GM12874 (cell line): ENCODE results near the gene F13A1.

ENCODE experiments used
- CTCF ChIP-seq: IDR thresholded peaks from 2 replicates; pipeline ENCODE4 v1.5.1; 2011; ENCODE audit warnings: low read depth, mild to moderate bottlenecking, control low read depth, low read length, moderate library complexity; ENCODE audit not compliant: insufficient read depth

The F13A1 gene

GRCh38 chr6:6180684-6181083 lies 139.8 kb downstream of the F13A1 start:
- no peak for TF ChIP-seq CTCF

GRCh38 chr6:6179858-6180623 lies 140.4 kb downstream of the F13A1 start:
- no peak for TF ChIP-seq CTCF

- no peak for TF ChIP-seq CTCF
Observed at GRCh38 chr6:6178795-6179194, 141.7 kb downstream of the F13A1 start.

- TF ChIP-seq CTCF, result no peak
Observed at GRCh38 chr6:6177754-6178153, 142.7 kb downstream of the F13A1 start.

- TF ChIP-seq CTCF, result no peak
Observed at GRCh38 chr6:6176586-6177228, 143.8 kb downstream of the F13A1 start.

GRCh38 chr6:6176127-6176526 lies 144.3 kb downstream of the F13A1 start:
- TF ChIP-seq CTCF, result no peak

GRCh38 chr6:6169141-6169540 lies 151.3 kb downstream of the F13A1 start:
- no peak for TF ChIP-seq CTCF
